IMR-90 (cell line): ENCODE results near the gene ELP4.

Experiments used
- BHLHE40 ChIP-seq: fragments of 150-350 bp; IDR thresholded peaks from 2 replicates; pipeline ENCODE4 v1.6.1; 2016; ENCODE audit warnings: mild to moderate bottlenecking, low read depth, low read length
- CEBPB ChIP-seq: IDR thresholded peaks from 2 replicates; pipeline ENCODE4 v1.6.1; 2012; ENCODE audit warnings: low read depth, low read length, improper control_type of control experiment
- CHD1 ChIP-seq: IDR thresholded peaks from 2 replicates; pipeline ENCODE4 v1.6.1; 2012; ENCODE audit warnings: low read depth, low read length, improper control_type of control experiment
- CTCF ChIP-seq: conservative IDR thresholded peaks from 2 replicates; pipeline ENCODE4 v1.5.1; 2012; ENCODE audit warnings: mild to moderate bottlenecking, low read depth, low read length, improper control_type of control experiment
- ELK1 ChIP-seq: fragments of 150-350 bp; IDR thresholded peaks from 2 replicates; pipeline ENCODE4 v1.6.1; 2016; ENCODE audit warnings: low read depth, mild to moderate bottlenecking, low read length, moderate library complexity, borderline replicate concordance
- MAZ ChIP-seq: IDR thresholded peaks from 2 replicates; pipeline ENCODE4 v1.6.1; 2012; ENCODE audit warnings: low read depth, mild to moderate bottlenecking, low read length, improper control_type of control experiment, moderate library complexity, borderline replicate concordance
- NFE2L2 ChIP-seq: fragments of 150-350 bp; IDR thresholded peaks from 2 replicates; pipeline ENCODE4 v1.6.1; 2016; ENCODE audit warnings: low read depth, mild to moderate bottlenecking, low read length
- POLR2A ChIP-seq: IDR thresholded peaks from 2 replicates; pipeline ENCODE4 v1.6.1; 2012; ENCODE audit warnings: mild to moderate bottlenecking, low read depth, low read length
- RAD21 ChIP-seq: IDR thresholded peaks from 2 replicates; pipeline ENCODE4 v1.6.1; 2012; ENCODE audit warnings: low read length, improper control_type of control experiment
- RCOR1 ChIP-seq: IDR thresholded peaks from 2 replicates; pipeline ENCODE4 v1.6.1; 2012; ENCODE audit warnings: mild to moderate bottlenecking, low read length, improper control_type of control experiment; ENCODE audit not compliant: insufficient replicate concordance
- RFX5 ChIP-seq: IDR thresholded peaks from 2 replicates; pipeline ENCODE4 v1.8.0; 2012; ENCODE audit warnings: low read depth, mild to moderate bottlenecking, low read length, moderate library complexity
- USF2 ChIP-seq: fragments of 150-350 bp; IDR thresholded peaks from 2 replicates; pipeline ENCODE4 v1.6.1; 2017; ENCODE audit warnings: mild to moderate bottlenecking, antibody characterized with exemption, low read length, low read depth

- TF ChIP-seq CEBPB (no peak), ELK1 (no peak), USF2 (no peak), CTCF (no peak), RAD21 (no peak), RCOR1 (no peak), CHD1 (no peak), POLR2A (no peak), MAZ (no peak), NFE2L2 (no peak), BHLHE40 (no peak), RFX5 (no peak)
Measured at GRCh38 chr11:31809541-31809856, 299.9 kb downstream of the ELP4 start.
